ENCODE data around the gene NAXE. TPM values are rescaled to one million over a fixed set of nuclear protein-coding genes. Genes with fewer than 3 reads are reported as not detected.

NAXE gene
- total RNA-seq, 4 donors from 2014 or later, result 25.1 to 104 (median 77.5) TPM

DNA sequence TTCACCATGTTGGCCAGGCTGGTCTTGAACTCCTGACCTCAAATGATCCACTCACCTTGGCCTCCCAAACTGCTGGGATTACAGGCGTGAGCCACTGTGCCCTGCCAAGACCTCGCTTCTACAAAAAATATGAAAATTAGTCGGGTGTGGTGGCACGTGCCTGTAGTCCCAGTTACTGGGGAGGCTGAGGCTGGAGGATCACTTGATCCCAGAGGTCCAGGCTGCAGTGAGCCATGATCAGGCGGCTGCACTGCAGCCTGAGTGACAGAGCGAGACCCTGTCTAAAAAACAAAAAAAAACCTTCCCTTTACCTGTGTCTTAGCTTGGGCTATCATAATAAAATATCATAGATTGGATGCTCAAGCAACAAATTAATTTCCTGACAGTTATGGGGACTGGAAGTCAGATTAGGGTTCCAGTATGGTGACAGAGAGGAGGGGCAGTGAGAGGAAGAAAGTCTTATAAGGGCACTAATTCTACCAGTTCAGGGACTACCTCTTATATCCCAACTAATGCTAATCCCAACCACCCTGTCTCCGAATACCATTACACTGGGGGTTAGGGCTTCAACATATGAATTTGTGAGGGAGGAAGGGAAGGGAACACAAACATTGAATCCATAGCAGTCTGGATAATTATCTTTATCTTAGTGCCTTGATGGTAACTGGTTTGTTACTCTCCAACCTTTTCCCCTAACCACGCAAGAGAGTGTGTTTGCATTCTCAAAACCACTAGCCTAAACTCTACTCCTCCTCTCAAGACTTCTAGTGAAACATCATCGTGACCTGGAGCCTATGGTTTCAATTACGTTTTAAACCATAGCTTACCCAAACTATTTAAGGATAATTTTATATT lies 1.0 kb upstream of the NAXE start:
- Histone ChIP-seq H3K4me1 (peaks cover 9 to 14% (median 11%) of the 10 kb centered on the region in 4 donors), H3K4me3 (peak overlapping the region in 1 of 4 donors; percentile 82), H3K9me3 (no peaks in the 10 kb centered on the region), H3K36me3 (no peaks in the 10 kb centered on the region), H3K27me3 (no peaks in the 10 kb centered on the region), H3K27ac (peak overlapping the region; percentile 87 to 94 (median 91))
- 75 to 82% methylated on average over 6 to 10 of the region's 10 CpGs for WGBS, 2 donors (ENCODE audit: low coverage in 1 of 2)
- intact Hi-C loops (cut with DNase I; ENCODE audit: low total_unique reads) (no loop called here), in situ Hi-C loops (cut with MboI; ENCODE audit: low pct_ligation_motif_present in 1 of 4, low pct_unique_long_range_greater_than_20kb in 1 of 4, low sequenced_read_pairs in 3 of 4) (no loop called here)
- TF ChIP-seq EP300 (IDR thresholded peaks at IDR 0.05; ENCODE audit: low read depth) (no peak), POLR2AphosphoS5 (IDR thresholded peaks at IDR 0.05) (no peak), POLR2A (IDR thresholded peaks at IDR 0.05) (no peak)
- TF ChIP-seq, protein P1, sequence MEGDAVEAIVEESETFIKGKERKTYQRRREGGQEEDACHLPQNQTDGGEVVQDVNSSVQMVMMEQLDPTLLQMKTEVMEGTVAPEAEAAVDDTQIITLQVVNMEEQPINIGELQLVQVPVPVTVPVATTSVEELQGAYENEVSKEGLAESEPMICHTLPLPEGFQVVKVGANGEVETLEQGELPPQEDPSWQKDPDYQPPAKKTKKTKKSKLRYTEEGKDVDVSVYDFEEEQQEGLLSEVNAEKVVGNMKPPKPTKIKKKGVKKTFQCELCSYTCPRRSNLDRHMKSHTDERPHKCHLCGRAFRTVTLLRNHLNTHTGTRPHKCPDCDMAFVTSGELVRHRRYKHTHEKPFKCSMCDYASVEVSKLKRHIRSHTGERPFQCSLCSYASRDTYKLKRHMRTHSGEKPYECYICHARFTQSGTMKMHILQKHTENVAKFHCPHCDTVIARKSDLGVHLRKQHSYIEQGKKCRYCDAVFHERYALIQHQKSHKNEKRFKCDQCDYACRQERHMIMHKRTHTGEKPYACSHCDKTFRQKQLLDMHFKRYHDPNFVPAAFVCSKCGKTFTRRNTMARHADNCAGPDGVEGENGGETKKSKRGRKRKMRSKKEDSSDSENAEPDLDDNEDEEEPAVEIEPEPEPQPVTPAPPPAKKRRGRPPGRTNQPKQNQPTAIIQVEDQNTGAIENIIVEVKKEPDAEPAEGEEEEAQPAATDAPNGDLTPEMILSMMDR (IDR thresholded peaks at IDR 0.05), result no peak
- no peak for DNase-seq

DNA sequence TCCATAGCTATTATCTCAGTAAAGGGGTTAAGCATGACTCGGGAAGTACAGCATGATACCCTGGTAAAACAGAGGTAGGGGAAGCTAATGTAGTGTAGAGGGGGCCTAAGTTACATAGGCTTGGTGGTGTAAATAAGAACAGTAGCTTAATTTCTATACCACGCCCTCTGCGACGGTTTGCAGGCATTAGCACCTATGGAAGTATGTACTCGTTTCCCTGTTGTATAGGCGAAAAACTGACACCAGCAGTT lies 470 bp upstream of the NAXE start:
- H3K4me1 ChIP-seq, result peaks cover 9 to 14% (median 11%) of the 10 kb centered on the region in 4 donors
- WGBS, 2 donors (ENCODE audit: low coverage in 1 of 2), result 15 to 20% methylated on average over 6 of the region's 6 CpGs
- intact Hi-C loops (cut with DNase I; ENCODE audit: low total_unique reads), result no loop called here
- no peaks in the 10 kb centered on the region for H3K27me3 ChIP-seq
- no peaks in the 10 kb centered on the region for H3K9me3 ChIP-seq
- H3K4me3 ChIP-seq, result peak overlapping the region; percentile 61 to 82 (median 68)
- peak overlapping the region; percentile 87 to 94 (median 91) for H3K27ac ChIP-seq
- no peak for DNase-seq
- TF ChIP-seq, protein P1 (IDR thresholded peaks at IDR 0.05), result no peak
- TF ChIP-seq POLR2A (IDR thresholded peaks at IDR 0.05) (no peak), POLR2AphosphoS5 (IDR thresholded peaks at IDR 0.05) (no peak)
- H3K36me3 ChIP-seq, result peaks cover 0 to 5% (median 0%) of the 10 kb centered on the region in 4 donors
- in situ Hi-C loops (cut with MboI; ENCODE audit: low pct_ligation_motif_present in 1 of 4, low pct_unique_long_range_greater_than_20kb in 1 of 4, low sequenced_read_pairs in 3 of 4), result no loop called here

DNA sequence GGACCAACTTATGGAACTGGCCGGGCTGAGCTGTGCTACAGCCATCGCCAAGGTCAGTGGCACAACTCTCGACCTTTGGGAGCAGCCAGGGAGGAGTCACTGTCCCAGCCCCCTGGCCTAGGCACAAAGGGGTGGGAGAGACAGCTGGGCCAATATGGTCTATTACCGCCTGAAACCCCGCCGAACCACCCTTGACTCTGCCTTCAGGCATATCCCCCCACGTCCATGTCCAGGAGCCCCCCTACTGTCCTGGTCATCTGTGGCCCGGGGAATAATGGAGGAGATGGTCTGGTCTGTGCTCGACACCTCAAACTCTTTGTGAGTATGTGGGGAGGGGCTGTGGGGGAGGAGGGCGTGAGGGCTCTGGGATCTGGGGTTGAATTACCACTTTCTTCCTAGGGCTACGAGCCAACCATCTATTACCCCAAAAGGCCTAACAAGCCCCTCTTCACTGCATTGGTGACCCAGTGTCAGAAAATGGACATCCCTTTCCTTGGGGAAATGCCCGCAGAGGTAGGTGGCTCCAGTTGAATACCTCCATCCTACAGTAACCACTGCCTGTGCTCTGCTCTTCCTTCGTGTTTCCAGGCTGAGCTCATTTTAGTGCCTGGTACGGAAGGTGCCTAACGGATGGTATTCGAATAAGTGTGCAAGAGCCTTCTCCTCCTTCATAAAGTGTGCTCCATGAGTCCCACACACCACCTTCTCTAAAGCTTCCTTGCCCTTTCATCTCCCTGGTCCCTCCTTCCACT lies 758 bp downstream of the NAXE start:
- H3K4me1 ChIP-seq, result peaks cover 9 to 14% (median 11%) of the 10 kb centered on the region in 4 donors
- intact Hi-C loops (cut with DNase I; ENCODE audit: low total_unique reads), result no loop called here
- H3K36me3 ChIP-seq, result peaks cover 0 to 9% (median 0%) of the 10 kb centered on the region in 4 donors
- TF ChIP-seq, protein P1 (IDR thresholded peaks at IDR 0.05), result no peak
- in situ Hi-C loops (cut with MboI; ENCODE audit: low pct_ligation_motif_present in 1 of 4, low pct_unique_long_range_greater_than_20kb in 1 of 4, low sequenced_read_pairs in 3 of 4), result no loop called here
- H3K27ac ChIP-seq, result peak overlapping the region; percentile 87 to 94 (median 91)
- no peaks in the 10 kb centered on the region for H3K27me3 ChIP-seq
- WGBS, 2 donors (ENCODE audit: low coverage in 1 of 2), result 53 to 80% methylated on average over 3 to 13 of the region's 16 CpGs
- no peaks in the 10 kb centered on the region for H3K9me3 ChIP-seq
- no peak for DNase-seq
- peak overlapping the region; percentile 61 to 97 (median 78) for H3K4me3 ChIP-seq

DNA sequence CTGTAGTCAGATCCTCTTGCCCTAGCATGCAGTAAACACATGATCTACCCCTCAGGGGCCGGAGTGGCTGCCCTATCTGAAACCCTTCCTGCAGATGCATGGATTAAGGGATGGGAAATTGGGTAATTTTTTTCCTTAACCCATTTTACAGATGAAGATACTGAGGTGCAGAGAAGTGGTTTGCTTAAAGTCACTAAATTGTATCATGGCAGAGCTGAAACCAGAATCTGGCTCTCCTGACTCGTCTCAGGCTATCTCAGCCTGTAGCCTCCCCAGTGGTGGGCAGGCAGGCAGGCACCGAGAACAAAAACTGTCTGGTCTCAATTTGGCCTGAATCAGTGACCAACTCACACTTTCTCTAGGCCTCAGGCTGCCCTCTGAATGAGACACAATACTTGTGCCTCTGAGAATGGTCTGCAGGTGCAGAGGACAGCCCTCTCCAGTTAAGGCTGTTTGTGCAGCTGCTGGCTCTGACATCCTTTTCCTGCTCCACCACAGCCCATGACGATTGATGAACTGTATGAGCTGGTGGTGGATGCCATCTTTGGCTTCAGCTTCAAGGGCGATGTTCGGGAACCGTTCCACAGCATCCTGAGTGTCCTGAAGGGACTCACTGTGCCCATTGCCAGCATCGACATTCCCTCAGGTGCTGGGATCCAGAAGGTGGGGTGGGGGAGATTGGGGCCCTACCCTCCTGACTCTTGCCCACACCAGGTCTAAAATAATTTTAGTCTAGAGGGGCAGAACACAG lies 1.5 kb downstream of the NAXE start:
- no peak for TF ChIP-seq POLR2AphosphoS5 (IDR thresholded peaks at IDR 0.05)
- TF ChIP-seq, protein P1 (IDR thresholded peaks at IDR 0.05), result no peak
- 78 to 100% methylated on average over 1 to 8 of the region's 8 CpGs for WGBS, 2 donors (ENCODE audit: low coverage in 1 of 2)
- intact Hi-C loops (cut with DNase I; ENCODE audit: low total_unique reads), result no loop called here
- no peaks in the 10 kb centered on the region for H3K9me3 ChIP-seq
- no peak overlapping the region for H3K4me3 ChIP-seq
- H3K27me3 ChIP-seq, result no peaks in the 10 kb centered on the region
- in situ Hi-C loops (cut with MboI; ENCODE audit: low pct_ligation_motif_present in 1 of 4, low pct_unique_long_range_greater_than_20kb in 1 of 4, low sequenced_read_pairs in 3 of 4), result no loop called here
- peaks cover 0 to 9% (median 0%) of the 10 kb centered on the region in 4 donors for H3K36me3 ChIP-seq
- peaks cover 9 to 14% (median 11%) of the 10 kb centered on the region in 4 donors for H3K4me1 ChIP-seq
- DNase-seq, result no peak
- H3K27ac ChIP-seq, result no peak overlapping the region
